RCC 7860 (cell line): ENCODE measurements around the gene FAAH.

Experiments
- DNase-seq: peaks from one replicate; pipeline ENCODE4 v3.0.0-alpha.2; 2015; ENCODE audit warnings: low spot score
- FAIRE-seq: peaks from 2 replicates; lab custom pipeline; 2012; peaks lifted over from hg19 to GRCh38; lab: Jason Lieb, UNC

Gene FAAH

GRCh38 chr1:46420533-46420915, 26.4 kb downstream of the FAAH start:
- DNase-seq, result no peak
- no peak for FAIRE-seq

DNA sequence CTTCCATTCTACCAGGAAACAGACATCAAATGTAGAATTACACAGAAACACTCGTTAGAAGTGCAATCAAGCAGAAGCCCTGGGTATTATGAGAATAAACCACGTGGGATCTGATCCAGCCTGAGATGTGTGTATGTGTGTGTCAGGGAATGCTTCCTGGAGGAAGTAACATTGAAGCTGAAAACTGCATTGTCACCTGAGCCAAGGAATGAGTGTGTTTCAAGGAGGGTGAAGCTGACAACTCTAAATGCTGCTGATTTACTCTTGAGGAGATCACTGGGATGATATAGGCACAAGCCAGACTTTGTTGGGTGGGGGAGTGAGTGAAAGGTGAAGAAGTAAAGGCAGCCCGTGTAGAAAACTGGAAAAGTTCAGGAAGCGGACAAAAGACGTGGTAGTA, 27.6 kb downstream of the FAAH start:
- FAIRE-seq (no peak), DNase-seq (no peak)

DNA sequence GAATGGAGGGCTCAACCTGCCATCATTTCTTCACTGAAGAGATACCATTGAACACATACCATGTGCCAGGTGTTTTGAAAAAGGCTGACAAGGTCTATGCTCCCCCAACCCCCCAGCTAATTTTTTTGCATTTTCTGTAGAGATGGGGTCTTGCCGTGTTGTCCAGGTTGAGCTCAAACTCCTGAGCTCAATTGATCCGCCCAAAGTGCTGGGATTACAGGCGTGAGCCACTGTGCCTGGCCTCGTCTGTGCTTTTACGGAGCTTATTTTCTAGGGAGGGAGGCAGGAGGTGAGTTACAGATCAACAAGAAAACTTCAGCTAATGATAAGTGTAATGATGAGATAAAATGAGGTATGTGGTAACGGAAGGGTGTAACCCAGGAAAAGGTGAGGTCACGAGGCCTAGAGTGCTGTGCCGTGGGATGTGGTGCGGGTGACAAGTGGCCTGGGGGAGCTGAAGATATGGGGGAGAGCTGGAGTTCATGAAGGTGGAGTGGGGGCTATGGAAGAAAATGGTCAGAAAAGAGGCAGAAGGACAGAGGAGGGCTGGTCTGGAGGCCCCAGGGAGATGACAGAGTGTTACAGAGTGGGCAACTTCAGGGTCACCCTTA, 28.2 kb downstream of the FAAH start:
- no peak for FAIRE-seq
- no peak for DNase-seq

GRCh38 chr1:46423574-46424240, 29.6 kb downstream of the FAAH start:
- no peak for DNase-seq
- no peak for FAIRE-seq

DNA sequence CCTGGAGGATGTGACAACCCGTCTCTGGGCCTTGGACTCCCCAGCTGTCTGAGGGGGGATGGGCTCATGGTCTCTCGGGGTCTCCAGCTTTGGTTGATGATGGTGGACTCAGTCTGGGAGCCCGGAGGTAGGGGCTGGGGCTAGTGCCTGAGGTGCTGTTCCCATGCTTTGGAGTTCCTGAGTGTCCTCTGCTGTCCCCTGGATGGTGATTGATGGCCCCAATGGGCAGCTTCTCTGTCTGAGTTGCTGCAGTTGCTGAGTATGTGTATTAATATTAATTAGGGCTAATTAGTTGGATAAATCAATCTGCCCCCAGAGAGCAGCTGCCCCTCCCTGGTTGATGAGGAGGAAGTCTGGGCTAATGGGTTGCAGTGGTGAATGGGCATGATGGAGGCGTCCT, 30.6 kb downstream of the FAAH start:
- FAIRE-seq (no peak), DNase-seq (no peak)

DNA sequence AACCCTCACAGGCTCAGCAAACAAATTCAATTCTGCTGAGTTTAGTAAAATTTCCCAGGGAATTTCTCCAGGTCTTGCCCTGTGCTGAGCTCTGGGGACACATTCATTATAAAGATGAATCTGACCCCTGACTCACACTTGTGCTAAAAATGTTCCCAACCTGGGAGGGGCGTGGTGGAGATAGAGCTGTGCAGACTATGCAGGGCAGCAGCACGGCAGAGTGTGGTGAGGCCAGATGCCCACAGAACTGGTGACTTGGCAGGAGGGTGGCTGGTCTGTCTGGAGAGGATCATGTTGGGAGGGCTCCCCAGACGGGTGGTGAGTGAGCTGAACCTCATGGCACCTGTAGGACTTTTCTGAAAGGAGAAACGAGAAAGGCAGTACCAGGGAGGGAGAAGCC, 31.6 kb downstream of the FAAH start:
- DNase-seq (no peak), FAIRE-seq (no peak)

DNA sequence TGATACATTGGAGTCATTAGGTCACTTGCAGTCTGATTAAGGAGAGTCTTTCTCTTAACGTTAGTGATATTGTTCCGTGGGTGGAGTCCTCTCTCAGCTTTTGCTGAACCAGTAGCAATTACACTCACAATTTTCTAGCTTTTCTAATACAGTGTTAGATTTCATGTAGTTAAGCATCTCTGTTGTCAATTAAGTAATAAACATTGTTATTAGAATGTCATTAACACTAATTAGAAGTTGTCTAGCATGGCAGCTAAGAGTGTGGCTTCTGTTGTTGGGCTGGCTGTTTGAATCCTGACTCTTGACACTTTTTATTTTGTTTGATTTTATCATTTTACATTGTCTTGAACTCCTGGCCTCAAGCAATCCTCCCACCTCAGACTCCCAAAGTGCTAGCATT, 33.4 kb downstream of the FAAH start:
- no peak for FAIRE-seq
- DNase-seq, result no peak

DNA sequence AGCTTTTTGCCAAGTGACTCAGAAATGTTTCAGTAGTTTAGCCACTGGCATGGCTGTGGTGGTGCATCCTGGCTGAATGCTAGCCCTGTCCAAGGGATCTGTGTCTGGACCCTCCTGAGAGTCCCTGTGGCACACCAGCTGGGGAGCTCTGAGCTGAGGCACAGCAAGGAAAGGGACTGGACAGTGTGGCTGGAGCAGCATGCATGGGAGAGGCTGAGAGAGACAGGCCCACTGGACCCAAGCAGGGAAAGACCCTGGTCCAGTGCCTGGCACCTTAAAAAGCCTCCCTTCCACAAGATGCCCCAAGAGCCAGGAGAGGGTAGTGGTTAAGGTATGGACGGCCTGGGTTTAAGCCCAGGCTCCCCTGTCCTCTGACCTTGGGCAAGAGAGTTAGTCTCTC, 35.3 kb downstream of the FAAH start:
- DNase-seq (no peak), FAIRE-seq (no peak)

DNA sequence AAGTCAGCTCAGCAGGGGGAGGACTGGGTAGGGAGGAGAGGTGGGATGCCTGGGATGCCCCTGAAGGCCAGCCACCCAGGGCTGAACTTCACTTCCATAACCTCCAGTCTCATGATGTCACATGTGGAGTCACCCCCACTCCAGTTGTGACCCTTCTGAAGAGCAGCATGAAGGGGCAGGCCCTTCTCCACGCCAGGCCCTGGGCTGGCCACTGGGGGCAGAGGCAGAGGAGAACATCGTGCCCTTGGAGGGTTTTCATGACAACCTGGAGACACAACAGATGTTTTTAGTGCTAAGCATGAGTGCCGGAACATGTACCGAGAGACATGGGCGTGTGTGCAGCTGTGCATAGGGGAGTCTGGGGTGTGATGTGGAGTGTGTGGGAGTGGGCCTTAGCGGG, 37.6 kb downstream of the FAAH start:
- DNase-seq, result no peak
- FAIRE-seq, result no peak

GRCh38 chr1:46432781-46433327, 38.7 kb downstream of the FAAH start:
- DNase-seq, result no peak
- no peak for FAIRE-seq

DNA sequence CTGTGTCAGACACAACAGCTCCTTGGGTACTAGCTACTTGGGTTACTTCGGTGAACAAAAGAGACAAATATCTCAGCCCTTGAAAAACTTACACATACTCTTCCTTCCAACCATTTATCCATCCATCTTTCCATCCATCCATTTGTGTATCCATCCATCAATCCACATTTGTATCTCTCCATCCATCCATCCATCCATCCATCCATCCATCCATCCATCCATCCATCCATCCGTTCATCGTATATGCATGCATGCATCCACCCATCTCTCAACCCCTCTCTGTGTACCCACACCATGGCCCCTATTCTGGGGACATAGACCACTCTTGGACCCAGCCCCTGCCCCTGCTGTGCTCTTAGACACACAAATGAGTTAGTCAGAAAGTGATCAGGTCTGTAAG, 40.2 kb downstream of the FAAH start:
- no peak for FAIRE-seq
- no peak for DNase-seq

DNA sequence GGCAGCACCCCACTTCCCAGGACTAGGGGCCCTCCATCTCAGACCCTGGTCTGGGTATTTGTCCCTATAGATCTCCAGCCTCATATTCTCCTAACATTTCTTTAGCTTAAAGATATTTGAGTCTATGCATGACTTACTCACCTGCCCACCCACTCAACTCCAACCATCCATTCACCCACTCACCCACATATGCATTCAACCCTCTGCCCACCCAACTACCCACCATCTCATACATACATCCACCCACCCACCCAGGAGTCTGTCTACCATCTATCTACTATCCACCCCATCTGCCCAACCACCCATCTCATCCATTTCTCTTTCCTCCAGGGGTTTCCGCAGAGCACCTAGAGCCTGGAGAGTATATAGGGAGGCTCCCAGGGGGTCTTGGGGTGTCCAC, 42.7 kb downstream of the FAAH start:
- no peak for DNase-seq
- FAIRE-seq, result no peak

GRCh38 chr1:46437723-46438122, 43.6 kb downstream of the FAAH start:
- FAIRE-seq (no peak), DNase-seq (no peak)

DNA sequence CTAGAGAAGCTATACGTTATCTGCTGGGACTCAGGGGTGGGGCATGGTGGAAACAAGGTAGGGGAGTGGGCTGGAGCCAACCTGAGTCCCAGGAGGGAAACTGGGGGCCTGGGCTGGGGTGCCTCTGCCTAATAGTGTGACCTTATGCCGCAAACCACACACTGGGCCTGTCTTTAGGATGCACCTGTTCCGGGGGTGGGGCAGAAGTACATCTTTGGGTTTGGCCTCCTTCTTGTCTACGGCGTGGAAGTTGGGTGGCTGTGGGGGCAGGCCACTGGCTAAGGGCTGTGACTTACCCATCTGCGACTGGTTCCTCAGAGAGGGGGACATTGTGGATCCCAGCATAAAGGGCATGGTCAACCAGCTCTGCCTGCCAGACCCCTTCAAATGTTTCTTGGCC, 44.2 kb downstream of the FAAH start:
- DNase-seq (no peak), FAIRE-seq (no peak)

DNA sequence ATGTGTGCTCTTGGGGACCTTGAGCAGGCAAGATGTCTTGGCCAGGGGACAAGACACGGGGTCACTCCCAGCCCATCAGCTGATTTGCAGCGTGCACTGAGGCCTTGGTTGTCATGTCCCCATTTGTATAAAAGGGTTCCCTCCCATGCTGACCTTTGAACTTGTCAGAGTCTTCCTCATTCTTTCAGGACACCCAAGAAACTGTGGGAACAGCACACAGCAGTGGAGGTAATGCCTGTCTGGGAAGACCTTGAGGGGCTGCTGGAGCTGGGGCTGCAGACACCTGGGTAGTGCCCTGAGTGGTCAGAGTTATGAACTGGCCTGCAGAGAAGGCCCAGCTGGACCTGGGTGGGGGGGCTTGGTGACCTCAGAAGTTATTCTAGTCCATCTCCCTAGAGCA, 46.4 kb downstream of the FAAH start:
- no peak for DNase-seq
- FAIRE-seq, result no peak

DNA sequence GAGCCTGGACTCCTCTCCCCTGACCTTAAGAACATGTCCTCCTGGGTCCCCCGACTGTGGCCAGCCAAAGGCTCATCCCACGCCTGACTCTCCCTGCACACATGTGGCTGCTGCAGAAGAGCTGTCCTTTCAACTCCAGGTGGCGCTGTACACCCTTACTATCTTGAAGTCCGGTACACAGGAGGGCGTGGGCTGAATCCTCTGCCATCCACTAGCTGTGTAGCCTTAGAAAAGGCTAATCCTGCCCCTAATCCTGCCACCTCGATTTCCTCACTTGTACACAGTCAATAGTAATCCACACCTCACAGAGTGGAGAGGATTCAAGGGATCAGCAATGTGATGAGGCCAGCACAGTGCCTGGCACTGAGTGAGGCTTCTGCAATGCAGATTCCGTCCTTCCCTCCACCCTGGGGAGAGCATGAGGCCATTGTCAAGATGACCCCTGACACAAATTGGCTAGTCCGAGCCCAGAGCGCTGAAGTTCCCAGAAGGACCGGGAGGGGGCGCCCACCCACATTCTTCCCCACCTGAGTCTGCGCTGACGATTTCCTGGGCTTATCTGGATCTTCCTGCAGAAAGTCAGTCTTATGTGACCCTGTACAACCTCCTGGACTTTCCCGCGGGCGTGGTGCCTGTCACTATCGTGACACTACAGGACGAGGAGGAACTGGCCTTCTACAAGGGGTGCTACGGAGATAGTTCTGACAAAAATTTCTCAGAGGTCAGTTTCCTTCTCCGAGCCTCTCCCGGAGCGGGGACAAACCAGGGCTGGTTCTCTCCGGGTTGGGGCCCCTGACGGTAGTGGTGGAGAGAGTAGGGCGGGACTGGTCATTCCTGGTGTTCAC, 48.4 kb downstream of the FAAH start:
- peak; percentile 12 for FAIRE-seq
- DNase-seq, result peak; percentile 68

DNA sequence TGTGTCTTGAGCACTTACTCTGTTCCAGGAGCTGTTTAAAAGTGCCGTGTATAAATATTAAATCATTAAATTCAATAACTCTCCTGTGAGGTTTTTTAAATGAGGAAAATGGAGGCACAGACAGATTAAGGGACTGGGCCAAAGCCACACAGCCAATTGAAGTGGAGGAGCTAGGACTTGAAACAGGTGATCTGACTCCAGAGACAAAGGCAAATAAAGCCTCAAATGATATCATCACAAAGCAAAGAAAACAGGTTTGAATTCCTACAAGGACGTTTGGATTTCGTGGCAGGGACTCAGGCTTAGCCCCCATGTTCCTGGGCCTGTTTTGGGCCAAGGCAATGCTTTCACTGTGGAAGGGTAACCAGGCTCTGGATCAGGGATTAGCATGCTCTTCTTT, 50.3 kb downstream of the FAAH start:
- DNase-seq (no peak), FAIRE-seq (no peak)

DNA sequence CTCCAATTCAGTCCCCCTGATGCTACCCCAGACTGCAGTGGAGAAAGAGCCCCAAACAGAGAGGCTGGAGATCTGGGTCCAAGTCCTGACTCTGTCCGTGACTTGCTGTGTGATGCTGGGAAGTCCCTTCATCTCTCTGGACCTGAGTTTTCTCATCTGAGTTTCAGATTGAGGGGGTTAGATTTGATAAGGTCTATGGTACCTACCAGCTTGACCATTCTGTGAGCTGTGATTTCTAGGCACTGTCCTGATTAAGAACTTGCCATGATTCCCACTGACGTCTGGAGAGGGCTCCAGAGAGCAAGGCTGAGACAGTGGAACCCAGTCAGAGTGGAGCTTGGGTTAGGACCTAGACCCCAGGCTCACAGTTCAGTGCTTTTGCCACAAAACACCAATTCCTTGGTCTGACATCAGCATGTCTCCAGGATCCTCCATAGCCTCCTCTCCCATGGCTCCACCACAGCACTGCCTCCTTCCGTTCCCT, 51.7 kb downstream of the FAAH start:
- FAIRE-seq, result no peak

GRCh38 chr1:46446646-46447498, 52.8 kb downstream of the FAAH start:
- FAIRE-seq (no peak), DNase-seq (peak; percentile 33)

More for the DNA sequence above, 51.7 kb downstream of the FAAH start:
- DNase-seq, result no peak

DNA sequence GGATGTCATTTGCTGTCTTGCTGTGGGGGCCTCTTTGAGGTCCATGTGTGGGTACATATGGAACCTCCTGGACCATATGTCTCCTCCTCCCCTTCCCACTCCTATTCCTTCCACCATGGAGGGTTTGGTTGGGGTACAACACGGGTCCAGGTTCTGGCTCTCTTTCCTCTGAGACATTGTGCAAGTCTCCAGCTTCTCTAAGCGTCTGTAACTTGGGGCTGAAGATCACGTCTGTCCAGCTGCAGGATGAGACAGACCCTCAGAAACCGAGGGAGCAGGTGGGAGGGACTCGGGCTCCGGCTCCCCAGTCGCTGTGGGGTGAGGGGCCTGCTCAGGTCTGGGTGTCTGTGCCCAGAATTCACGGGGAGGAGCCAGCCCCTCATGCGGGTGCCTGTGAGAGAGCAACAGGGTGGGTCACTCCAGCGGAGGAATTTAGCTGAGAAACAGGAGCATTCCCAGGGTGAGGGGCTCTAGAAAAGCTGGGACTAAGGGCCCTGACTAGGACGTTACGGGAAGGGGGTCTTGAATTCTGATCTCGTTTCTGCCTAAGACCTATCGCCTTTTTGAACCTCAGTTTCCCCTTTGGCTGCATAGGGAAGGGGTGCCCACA, 53.5 kb downstream of the FAAH start:
- FAIRE-seq, result no peak
- DNase-seq, result no peak
